ENCODE measurements around the gene SMC2.

SMC2 gene

DNA sequence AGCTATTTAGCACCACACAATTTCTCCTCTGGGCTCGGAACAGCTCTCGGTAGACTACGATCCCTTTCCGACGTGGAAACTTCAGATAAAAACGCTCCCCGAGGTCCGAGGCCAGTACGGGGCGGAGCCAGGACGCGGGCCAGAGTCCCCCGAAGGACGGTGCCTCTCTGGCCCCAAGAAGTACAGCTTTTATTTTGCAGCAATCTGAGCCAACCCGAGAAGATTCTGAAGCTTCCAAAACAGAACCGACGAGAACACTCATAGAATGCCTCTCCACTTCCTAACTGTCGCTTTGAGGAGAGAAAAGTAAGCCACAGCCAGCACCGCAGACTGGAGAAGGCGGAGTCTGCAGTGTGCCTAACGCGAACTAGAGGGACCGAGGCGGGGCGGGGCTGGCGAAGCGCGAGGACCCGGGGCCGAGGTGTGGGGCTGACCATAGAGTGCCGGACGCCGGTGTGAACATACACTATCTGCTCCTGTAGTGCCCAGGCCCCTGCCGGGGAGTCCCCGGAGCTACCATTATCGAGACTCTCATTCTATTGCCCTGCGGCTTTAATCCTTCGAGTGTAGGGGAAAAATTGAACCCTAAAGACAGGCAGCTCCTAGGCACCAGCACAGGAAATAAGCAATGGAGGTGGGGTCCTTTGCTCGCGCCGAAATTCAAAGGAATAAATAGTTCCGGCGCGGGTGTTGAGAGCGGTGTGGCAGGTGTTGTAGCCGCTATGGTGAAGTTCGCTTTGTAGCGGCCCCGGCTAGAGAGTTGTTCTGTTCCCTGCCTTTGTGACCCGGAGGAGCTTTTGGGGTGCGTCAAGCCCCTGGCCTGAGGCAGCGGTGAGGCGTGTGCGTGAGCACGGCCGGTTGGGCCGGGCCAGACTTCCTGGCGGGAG lies at the start of gene SMC2:
Gene SMC2 (plus strand): TSS at position 663 of the 887 bp plus-strand sequence. CDS start 1,076 bp downstream, outside the sequence.
- peak; percentile 62 for DNase-seq (ENCODE audit: low read depth)
- peak within 1 kb of the TSS; percentile 77 for H3K4me3 ChIP-seq (ENCODE audit: low read depth, low read length)
- TF ChIP-seq, protein P1, sequence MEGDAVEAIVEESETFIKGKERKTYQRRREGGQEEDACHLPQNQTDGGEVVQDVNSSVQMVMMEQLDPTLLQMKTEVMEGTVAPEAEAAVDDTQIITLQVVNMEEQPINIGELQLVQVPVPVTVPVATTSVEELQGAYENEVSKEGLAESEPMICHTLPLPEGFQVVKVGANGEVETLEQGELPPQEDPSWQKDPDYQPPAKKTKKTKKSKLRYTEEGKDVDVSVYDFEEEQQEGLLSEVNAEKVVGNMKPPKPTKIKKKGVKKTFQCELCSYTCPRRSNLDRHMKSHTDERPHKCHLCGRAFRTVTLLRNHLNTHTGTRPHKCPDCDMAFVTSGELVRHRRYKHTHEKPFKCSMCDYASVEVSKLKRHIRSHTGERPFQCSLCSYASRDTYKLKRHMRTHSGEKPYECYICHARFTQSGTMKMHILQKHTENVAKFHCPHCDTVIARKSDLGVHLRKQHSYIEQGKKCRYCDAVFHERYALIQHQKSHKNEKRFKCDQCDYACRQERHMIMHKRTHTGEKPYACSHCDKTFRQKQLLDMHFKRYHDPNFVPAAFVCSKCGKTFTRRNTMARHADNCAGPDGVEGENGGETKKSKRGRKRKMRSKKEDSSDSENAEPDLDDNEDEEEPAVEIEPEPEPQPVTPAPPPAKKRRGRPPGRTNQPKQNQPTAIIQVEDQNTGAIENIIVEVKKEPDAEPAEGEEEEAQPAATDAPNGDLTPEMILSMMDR (IDR thresholded peaks at IDR 0.05; ENCODE audit: low read depth, low read length, missing control alignments), result no peak

DNA sequence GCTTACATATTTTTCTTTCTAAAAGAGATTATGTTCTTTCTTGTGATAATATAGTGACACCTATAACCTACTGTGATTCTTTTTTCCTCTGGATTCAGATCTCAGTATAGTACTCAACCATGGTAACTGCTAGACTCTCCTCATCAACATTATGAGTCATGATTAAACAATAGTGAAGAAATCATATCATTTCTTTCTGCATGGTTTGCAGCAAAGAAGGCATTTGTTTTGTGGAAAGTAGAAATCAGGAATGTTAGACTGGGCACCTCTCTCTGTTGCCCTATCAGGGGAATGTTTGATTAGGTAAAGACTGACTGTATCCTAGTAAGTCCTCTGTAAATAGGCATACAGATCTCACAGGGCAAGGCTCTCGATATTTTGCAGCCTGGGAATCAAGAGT lies 25.6 kb upstream of the SMC2 start:
- DNase-seq (ENCODE audit: low read depth), result no peak
- no peak overlapping the region for H3K4me3 ChIP-seq (ENCODE audit: low read depth, low read length)
- TF ChIP-seq, protein P1 (IDR thresholded peaks at IDR 0.05; ENCODE audit: low read depth, low read length, missing control alignments), result no peak

DNA sequence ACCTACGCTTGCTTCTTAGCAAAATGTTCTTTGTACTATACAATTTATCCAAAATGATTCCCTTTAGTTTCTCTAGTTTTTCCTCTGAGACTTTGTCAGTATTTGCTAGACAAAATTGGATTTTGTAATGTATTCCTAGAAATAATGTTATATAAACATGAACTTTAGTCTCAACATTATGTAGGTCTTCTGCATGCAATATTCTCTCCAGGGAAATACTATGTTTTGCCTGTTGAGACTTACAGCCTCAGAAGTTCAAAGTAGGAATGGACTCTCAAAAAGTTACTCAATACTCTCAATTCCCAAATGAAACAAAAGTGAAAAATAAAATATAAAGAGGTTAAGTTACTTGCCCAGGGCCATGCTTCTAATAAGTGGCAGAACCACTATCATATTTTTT lies 24.8 kb upstream of the SMC2 start:
- H3K4me3 ChIP-seq (ENCODE audit: low read depth, low read length), result no peak overlapping the region
- DNase-seq (ENCODE audit: low read depth), result no peak
- TF ChIP-seq, protein P1 (IDR thresholded peaks at IDR 0.05; ENCODE audit: low read depth, low read length, missing control alignments), result no peak

DNA sequence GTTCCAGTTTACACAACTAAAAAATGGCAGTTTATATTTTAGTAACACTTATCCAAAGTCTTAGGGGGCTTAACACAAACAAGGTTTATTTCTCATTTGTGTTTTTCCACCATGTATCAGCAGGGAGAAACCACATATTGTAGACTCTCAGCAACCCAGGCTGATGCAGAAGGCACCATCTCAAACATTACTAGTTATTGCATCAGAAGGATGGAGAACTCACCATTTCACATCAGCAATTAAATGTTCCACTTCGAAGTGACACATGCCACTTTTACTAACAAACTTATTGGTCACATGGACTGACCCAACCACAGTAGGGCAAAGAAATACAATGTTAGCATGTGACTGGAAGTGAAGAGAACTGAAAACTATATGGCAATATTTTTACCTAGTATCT lies 22.5 kb upstream of the SMC2 start:
- H3K4me3 ChIP-seq (ENCODE audit: low read depth, low read length), result no peak overlapping the region
- DNase-seq (ENCODE audit: low read depth), result no peak
- TF ChIP-seq, protein P1 (IDR thresholded peaks at IDR 0.05; ENCODE audit: low read depth, low read length, missing control alignments), result no peak

DNA sequence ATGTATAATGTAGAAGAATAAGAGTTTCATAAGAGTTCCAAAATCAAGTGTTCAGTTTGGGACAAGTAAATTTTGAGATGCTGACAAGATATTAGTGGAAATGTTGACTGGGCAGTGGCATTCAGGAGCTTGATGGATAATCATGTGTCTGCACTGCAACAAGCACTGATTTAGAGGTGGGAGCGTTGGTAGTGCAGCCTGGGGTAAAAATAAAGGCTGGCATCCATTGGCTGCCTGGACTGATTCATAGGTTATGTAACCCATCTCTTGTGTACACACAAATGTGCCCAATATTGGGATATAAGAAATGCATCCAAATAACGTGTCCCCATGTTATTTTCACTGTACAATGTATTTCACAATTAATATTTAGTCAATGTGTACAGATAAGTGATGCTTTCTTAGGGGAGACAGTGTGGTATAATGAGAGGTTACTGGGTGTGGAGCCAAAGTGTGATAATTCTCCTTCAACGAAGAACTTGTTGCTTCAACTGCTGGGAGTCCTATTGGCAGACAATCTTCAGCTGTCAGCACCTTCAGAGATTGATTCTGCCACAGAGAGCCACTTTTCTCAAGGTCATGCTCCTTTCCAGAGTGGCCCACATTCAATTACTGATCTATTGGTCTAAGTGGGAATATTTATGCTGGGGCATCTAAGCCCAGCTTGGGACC lies 20.9 kb upstream of the SMC2 start:
- TF ChIP-seq, protein P1 (IDR thresholded peaks at IDR 0.05; ENCODE audit: low read depth, low read length, missing control alignments), result no peak
- H3K4me3 ChIP-seq (ENCODE audit: low read depth, low read length), result no peak overlapping the region
- no peak for DNase-seq (ENCODE audit: low read depth)

DNA sequence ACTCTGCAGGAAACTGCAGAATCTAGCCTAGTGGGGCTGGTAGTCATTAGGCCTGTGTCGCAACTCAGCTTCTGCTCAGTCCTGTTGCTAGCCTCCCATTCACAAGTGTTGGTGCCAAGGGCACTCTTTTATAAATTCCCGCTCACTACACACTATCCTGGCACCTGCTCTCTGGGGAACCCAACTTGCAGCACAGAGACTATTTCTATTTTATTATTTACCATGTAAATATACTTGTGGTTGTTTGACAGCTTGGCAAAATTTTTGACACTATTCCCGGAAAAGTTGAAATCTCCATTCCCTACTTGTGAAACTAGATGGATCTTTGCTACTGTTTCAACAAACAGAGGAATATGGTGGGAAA lies 20.4 kb upstream of the SMC2 start:
- DNase-seq (ENCODE audit: low read depth), result no peak
- TF ChIP-seq, protein P1 (IDR thresholded peaks at IDR 0.05; ENCODE audit: low read depth, low read length, missing control alignments), result no peak
- no peak overlapping the region for H3K4me3 ChIP-seq (ENCODE audit: low read depth, low read length)

Data from GM12864 (cell line).